Measurements from ENCODE around the gene BABAM2. TPM values are rescaled to one million over a fixed set of nuclear protein-coding genes. Genes with fewer than 3 reads are reported as not detected.

BABAM2 gene
- total and polyA plus RNA-seq, 9 of the 15 experiments (the other 6 are each of a cell fraction or from before 2014, with no cell fraction given) = 10.9 to 37.4 (median 25.6) TPM

DNA sequence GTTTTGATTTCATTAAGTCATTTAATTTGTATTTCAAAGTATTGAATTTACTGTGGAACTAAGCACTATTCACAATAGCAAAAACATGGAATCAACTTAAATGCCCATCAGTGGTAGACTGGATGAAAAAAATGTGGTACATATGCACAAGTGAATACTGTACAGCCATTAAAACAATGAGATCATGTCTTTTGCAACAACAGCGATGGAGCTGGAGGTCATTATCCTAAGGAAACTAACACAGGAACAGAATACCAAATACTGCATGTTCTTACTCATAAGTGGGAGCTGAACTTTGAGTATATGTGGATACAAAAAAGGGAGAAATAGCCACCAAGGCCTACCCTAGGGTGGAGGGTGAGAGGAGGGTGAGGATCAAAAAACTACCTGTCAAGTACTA, 164.4 kb downstream of the BABAM2 start:
- no peak for ATAC-seq
- H3K9me1 ChIP-seq (ENCODE audit: control insufficient read depth, insufficient read depth, low read length) = no peaks in the 10 kb centered on the region
- in situ Hi-C loops (cut with MboI) = no loop called here
- no peak overlapping the region for H3K4me2 ChIP-seq (ENCODE audit: insufficient read depth, low read length)
- FAIRE-seq = no peak
- H3K4me1 ChIP-seq (replicated peaks in 1 of 2; ENCODE audit: control insufficient read depth in 2 of 2, insufficient read depth in 2 of 2, low read length in 2 of 2) = no peaks in the 10 kb centered on the region
- TF ChIP-seq NFATC3 (IDR thresholded peaks at IDR 0.05) = no peak
- TF ChIP-seq, protein P1, sequence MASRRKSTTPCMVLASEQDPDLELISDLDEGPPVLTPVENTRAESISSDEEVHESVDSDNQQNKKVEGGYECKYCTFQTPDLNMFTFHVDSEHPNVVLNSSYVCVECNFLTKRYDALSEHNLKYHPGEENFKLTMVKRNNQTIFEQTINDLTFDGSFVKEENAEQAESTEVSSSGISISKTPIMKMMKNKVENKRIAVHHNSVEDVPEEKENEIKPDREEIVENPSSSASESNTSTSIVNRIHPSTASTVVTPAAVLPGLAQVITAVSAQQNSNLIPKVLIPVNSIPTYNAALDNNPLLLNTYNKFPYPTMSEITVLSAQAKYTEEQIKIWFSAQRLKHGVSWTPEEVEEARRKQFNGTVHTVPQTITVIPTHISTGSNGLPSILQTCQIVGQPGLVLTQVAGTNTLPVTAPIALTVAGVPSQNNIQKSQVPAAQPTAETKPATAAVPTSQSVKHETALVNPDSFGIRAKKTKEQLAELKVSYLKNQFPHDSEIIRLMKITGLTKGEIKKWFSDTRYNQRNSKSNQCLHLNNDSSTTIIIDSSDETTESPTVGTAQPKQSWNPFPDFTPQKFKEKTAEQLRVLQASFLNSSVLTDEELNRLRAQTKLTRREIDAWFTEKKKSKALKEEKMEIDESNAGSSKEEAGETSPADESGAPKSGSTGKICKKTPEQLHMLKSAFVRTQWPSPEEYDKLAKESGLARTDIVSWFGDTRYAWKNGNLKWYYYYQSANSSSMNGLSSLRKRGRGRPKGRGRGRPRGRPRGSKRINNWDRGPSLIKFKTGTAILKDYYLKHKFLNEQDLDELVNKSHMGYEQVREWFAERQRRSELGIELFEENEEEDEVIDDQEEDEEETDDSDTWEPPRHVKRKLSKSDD (conservative IDR thresholded peaks at IDR 0.05; ENCODE audit: low read length) = no peak
- H3K36me3 ChIP-seq (ENCODE audit: control insufficient read depth, insufficient read depth, low read length) = no peaks in the 10 kb centered on the region
- H3K9me3 ChIP-seq (replicated peaks; ENCODE audit: control insufficient read depth, insufficient read depth, low read depth, low read length) = no peaks in the 10 kb centered on the region
- no TSS peak for BruUV-seq (replicated peaks)
- intact Hi-C loops (cut with micrococcal nuclease) = no loop called here
- 33% methylated on average over 1 of the region's 1 CpG for WGBS (ENCODE audit: insufficient coverage, low coverage, missing lambda C conversion rate)
- no peak overlapping the region for H3K4me3 ChIP-seq
- ChIA-PET CTCF (ENCODE audit: low intra/inter-chr PET ratio) (no interaction called here), POLR2A (no interaction called here)
- H3K27ac ChIP-seq (ENCODE audit: extremely low read depth, low read depth, low read length) = no peak overlapping the region
- H3K9ac ChIP-seq (ENCODE audit: insufficient read depth in 1 of 2, low read depth in 2 of 2, low read length in 2 of 2) = no peak overlapping the region
- H3K27me3 ChIP-seq (ENCODE audit: control insufficient read depth in 2 of 2, insufficient read depth in 2 of 2, low read length in 2 of 2) = no peaks in the 10 kb centered on the region
- H2AFZ ChIP-seq (ENCODE audit: low read depth, low read length) = no peak overlapping the region
- DNase-seq (ENCODE audit: extremely low read depth in 1 of 4, low spot score in 3 of 4) = no peak
- H3K79me2 ChIP-seq (ENCODE audit: control insufficient read depth, insufficient read depth, low read length) = no peaks in the 10 kb centered on the region
- no peaks in the 10 kb centered on the region for H4K20me1 ChIP-seq (replicated peaks; ENCODE audit: control insufficient read depth, insufficient read depth, low read length)

DNA sequence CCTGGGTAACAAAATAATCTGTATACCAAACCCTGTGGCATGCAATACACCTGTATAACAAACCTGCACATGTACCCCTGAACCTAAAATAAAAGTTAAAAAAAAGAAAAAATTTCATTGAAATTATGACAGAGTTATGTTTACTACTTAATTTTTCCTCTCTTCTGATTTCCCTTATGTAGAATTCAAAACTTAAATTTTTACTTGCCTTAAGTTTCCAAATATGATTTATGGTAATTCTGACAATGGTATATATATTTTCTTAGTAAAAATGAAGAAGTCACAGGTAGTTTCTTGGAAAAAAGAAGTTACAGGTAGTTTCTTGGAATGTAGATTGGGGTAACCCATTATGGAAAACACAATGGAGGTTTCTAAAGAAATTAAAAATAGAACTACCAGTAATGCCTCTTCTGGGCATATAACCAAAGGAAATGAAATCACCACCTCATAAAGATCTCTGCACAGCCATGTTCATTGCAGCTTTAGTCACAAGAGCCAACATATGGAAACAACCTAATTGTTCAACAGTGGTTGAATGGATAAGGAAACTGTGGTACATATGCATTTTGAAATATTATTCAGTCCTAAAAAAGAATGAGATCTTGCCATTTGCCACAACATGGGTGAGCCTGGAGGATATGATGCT, 164.9 kb downstream of the BABAM2 start:
- Histone ChIP-seq H3K4me3 (no peak overlapping the region), H3K36me3 (ENCODE audit: control insufficient read depth, insufficient read depth, low read length) (no peaks in the 10 kb centered on the region), H4K20me1 (replicated peaks; ENCODE audit: control insufficient read depth, insufficient read depth, low read length) (no peaks in the 10 kb centered on the region), H3K79me2 (ENCODE audit: control insufficient read depth, insufficient read depth, low read length) (no peaks in the 10 kb centered on the region), H3K4me1 (replicated peaks in 1 of 2; ENCODE audit: control insufficient read depth in 2 of 2, insufficient read depth in 2 of 2, low read length in 2 of 2) (no peaks in the 10 kb centered on the region), H3K27ac (ENCODE audit: extremely low read depth, low read depth, low read length) (no peak overlapping the region), H3K27me3 (ENCODE audit: control insufficient read depth in 2 of 2, insufficient read depth in 2 of 2, low read length in 2 of 2) (no peaks in the 10 kb centered on the region), H3K9ac (ENCODE audit: insufficient read depth in 1 of 2, low read depth in 2 of 2, low read length in 2 of 2) (no peak overlapping the region), H2AFZ (ENCODE audit: low read depth, low read length) (no peak overlapping the region), H3K9me1 (ENCODE audit: control insufficient read depth, insufficient read depth, low read length) (no peaks in the 10 kb centered on the region), H3K9me3 (replicated peaks; ENCODE audit: control insufficient read depth, insufficient read depth, low read depth, low read length) (no peaks in the 10 kb centered on the region), H3K4me2 (ENCODE audit: insufficient read depth, low read length) (no peak overlapping the region)
- ChIA-PET POLR2A (interaction anchor here (0.6 kb wide), 1 partner anchor 18 kb away, joined by 4 read pairs; no protein-coding TSS in a partner anchor), CTCF (ENCODE audit: low intra/inter-chr PET ratio) (no interaction called here)
- ATAC-seq (no peak), DNase-seq (ENCODE audit: extremely low read depth in 1 of 4, low spot score in 3 of 4) (no peak), FAIRE-seq (no peak)
- in situ Hi-C loops (cut with MboI) (no loop called here), intact Hi-C loops (cut with micrococcal nuclease) (no loop called here)
- no TSS peak for BruUV-seq (replicated peaks)
- TF ChIP-seq, protein P2, sequence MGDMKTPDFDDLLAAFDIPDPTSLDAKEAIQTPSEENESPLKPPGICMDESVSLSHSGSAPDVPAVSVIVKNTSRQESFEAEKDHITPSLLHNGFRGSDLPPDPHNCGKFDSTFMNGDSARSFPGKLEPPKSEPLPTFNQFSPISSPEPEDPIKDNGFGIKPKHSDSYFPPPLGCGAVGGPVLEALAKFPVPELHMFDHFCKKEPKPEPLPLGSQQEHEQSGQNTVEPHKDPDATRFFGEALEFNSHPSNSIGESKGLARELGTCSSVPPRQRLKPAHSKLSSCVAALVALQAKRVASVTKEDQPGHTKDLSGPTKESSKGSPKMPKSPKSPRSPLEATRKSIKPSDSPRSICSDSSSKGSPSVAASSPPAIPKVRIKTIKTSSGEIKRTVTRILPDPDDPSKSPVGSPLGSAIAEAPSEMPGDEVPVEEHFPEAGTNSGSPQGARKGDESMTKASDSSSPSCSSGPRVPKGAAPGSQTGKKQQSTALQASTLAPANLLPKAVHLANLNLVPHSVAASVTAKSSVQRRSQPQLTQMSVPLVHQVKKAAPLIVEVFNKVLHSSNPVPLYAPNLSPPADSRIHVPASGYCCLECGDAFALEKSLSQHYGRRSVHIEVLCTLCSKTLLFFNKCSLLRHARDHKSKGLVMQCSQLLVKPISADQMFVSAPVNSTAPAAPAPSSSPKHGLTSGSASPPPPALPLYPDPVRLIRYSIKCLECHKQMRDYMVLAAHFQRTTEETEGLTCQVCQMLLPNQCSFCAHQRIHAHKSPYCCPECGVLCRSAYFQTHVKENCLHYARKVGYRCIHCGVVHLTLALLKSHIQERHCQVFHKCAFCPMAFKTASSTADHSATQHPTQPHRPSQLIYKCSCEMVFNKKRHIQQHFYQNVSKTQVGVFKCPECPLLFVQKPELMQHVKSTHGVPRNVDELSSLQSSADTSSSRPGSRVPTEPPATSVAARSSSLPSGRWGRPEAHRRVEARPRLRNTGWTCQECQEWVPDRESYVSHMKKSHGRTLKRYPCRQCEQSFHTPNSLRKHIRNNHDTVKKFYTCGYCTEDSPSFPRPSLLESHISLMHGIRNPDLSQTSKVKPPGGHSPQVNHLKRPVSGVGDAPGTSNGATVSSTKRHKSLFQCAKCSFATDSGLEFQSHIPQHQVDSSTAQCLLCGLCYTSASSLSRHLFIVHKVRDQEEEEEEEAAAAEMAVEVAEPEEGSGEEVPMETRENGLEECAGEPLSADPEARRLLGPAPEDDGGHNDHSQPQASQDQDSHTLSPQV (IDR thresholded peaks at IDR 0.05) = no peak
- TF ChIP-seq, protein P3, sequence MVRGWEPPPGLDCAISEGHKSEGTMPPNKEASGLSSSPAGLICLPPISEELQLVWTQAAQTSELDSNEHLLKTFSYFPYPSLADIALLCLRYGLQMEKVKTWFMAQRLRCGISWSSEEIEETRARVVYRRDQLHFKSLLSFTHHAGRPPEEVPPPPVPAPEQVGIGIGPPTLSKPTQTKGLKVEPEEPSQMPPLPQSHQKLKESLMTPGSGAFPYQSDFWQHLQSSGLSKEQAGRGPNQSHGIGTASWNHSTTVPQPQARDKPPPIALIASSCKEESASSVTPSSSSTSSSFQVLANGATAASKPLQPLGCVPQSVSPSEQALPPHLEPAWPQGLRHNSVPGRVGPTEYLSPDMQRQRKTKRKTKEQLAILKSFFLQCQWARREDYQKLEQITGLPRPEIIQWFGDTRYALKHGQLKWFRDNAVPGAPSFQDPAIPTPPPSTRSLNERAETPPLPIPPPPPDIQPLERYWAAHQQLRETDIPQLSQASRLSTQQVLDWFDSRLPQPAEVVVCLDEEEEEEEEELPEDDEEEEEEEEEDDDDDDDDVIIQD (CRISPR knock-in tag; IDR thresholded peaks at IDR 0.05) = no peak
- no peak for TF ChIP-seq C11orf30 (IDR thresholded peaks at IDR 0.05; ENCODE audit: low read depth)
- no peak for TF ChIP-seq NFXL1 (CRISPR knock-in tag; IDR thresholded peaks at IDR 0.05)
- no peak for TF ChIP-seq ZNF143 (CRISPR knock-in tag; IDR thresholded peaks at IDR 0.05)
- no peak for TF ChIP-seq EP300 (IDR thresholded peaks at IDR 0.05; ENCODE audit: low read length)
